Neural progenitor cell (in vitro differentiated cells): ENCODE measurements around the gene SERGEF. TPM values are rescaled to one million over a fixed set of nuclear protein-coding genes. Genes with fewer than 3 reads are reported as not detected.

Experiments
- DNase-seq: peaks from one replicate; pipeline ENCODE4 v3.0.0-alpha.2; 2016; ENCODE audit warnings: low spot score
- H2AFZ ChIP-seq: fragments of 200-600 bp; sonication (generic); replicated peaks from 2 replicates; pipeline ENCODE4 v1.6.1; 2016; ENCODE audit warnings: antibody characterized with exemption
- H3F3A ChIP-seq: fragments of 200-600 bp; sonication (generic); 2 replicates; pipeline ENCODE4 v1.6.1; 2016; ENCODE audit warnings: antibody characterized with exemption, low read depth
- H3K27ac ChIP-seq: fragments of 200-600 bp; sonication (generic); 2 replicates; pipeline ENCODE4 v1.5.1; 2016; ENCODE audit warnings: mild to moderate bottlenecking
- H3K27me3 ChIP-seq: fragments of 200-600 bp; sonication (generic); 2 replicates; pipeline ENCODE4 v1.6.1; 2016; ENCODE audit warnings: mild to moderate bottlenecking, moderate library complexity
- H3K36me3 ChIP-seq: fragments of 200-600 bp; sonication (generic); 2 replicates; pipeline ENCODE4 v1.5.1; 2016
- H3K4me1 ChIP-seq: fragments of 200-600 bp; sonication (generic); 2 replicates; pipeline ENCODE4 v1.6.1; 2016; ENCODE audit warnings: mixed run types
- H3K4me2 ChIP-seq: fragments of 200-600 bp; sonication (generic); 2 replicates; pipeline ENCODE4 v1.6.1; 2016
- H3K4me3 ChIP-seq: fragments of 200-600 bp; sonication (generic); 2 replicates; pipeline ENCODE4 v1.5.1; 2016
- H3K79me2 ChIP-seq: fragments of 200-600 bp; sonication (generic); 2 replicates; pipeline ENCODE4 v1.6.1; 2016; ENCODE audit warnings: low read depth
- H3K9ac ChIP-seq: fragments of 200-600 bp; sonication (generic); 2 replicates; pipeline ENCODE4 v1.6.1; 2016
- H3K9me3 ChIP-seq: fragments of 200-600 bp; sonication (generic); 2 replicates; pipeline ENCODE4 v1.5.1; 2016; ENCODE audit warnings: low read depth
- H4K20me1 ChIP-seq: fragments of 200-600 bp; sonication (generic); 2 replicates; pipeline ENCODE4 v1.6.1; 2016; ENCODE audit warnings: low read depth
- H3K27ac Mint-ChIP-seq: 3 replicates; pipeline ENCODE4 v1.8.0; 2021; ENCODE audit warnings: mixed read lengths
- H3K27me3 Mint-ChIP-seq: 2 replicates; pipeline ENCODE4 v1.8.0; 2022; ENCODE audit warnings: low read depth, mild to moderate bottlenecking, inconsistent platforms, moderate library complexity, mixed read lengths; ENCODE audit not compliant: insufficient read depth
- H3K36me3 Mint-ChIP-seq: 3 replicates; pipeline ENCODE4 v1.8.0; 2021; ENCODE audit warnings: mixed read lengths
- H3K4me1 Mint-ChIP-seq: 3 replicates; pipeline ENCODE4 v1.8.0; 2021; ENCODE audit warnings: mixed read lengths
- H3K4me3 Mint-ChIP-seq: 3 replicates; pipeline ENCODE4 v1.8.0; 2021; ENCODE audit warnings: mild to moderate bottlenecking, moderate library complexity, mixed read lengths
- H3K9me3 Mint-ChIP-seq: 3 replicates; pipeline ENCODE4 v1.8.0; 2020; ENCODE audit warnings: mixed read lengths
- EZH2 ChIP-seq: fragments of 200-600 bp; sonication (generic); IDR thresholded peaks from 2 replicates; pipeline ENCODE4 v1.6.1; 2017; ENCODE audit warnings: antibody characterized with exemption, mild to moderate bottlenecking, moderate library complexity
- EZH2phosphoT487 ChIP-seq: fragments of 200-600 bp; sonication (generic); IDR thresholded peaks from 2 replicates; pipeline ENCODE4 v1.6.1; 2017; ENCODE audit warnings: antibody characterized with exemption
- total RNA-seq: library from RNA; depleted of rRNA; stranded (reverse); fragments of >200 nt; gene quantifications from 2 replicates; pipeline ENCODE4 v1.2.3, GENCODE V29; 2015; ENCODE audit warnings: low replicate concordance
- TF ChIP-seq, protein P1 (sequence below): fragments of 200-600 bp; sonication (generic); IDR thresholded peaks from 2 replicates; pipeline ENCODE4 v1.5.1; 2017; ENCODE audit warnings: antibody characterized with exemption, mild to moderate bottlenecking

The SERGEF gene
- total RNA-seq, 1 donor from 2014 or later, result 35.1 TPM

DNA sequence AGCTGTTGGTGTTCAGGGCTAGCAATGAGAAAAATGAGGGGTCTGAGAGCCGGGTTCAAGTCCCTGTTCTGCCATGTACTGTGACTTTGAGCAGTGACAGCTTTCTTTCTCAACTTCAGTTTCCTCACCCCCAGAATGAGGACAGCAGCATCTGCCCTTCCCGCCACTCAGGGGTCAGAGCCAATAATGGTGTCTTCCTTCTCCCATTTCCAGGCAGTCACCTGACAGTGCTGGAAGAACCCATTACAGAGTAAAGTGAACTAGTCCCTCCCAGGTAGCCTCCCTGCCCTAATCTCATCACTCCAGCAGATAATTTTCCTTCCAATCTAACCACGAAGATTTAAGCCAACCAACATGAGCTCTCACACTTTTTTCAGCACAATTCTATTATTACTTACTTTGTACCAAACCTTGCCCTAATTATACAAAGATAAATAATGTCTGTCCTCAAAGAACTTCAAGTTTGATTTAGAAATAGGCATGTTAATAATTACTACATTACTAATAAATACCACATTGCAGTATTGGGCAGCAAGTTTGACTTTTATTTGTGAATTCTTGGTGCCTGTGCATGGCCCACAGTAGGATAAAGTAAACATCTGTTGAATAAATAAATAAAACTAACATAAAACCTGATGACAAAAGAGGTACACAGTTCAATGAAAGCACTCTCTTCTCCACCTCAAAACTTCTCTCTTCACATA, 61.0 kb downstream of the SERGEF start:
- TF ChIP-seq EZH2 (no peak), EZH2phosphoT487 (no peak)
- TF ChIP-seq, protein P1, sequence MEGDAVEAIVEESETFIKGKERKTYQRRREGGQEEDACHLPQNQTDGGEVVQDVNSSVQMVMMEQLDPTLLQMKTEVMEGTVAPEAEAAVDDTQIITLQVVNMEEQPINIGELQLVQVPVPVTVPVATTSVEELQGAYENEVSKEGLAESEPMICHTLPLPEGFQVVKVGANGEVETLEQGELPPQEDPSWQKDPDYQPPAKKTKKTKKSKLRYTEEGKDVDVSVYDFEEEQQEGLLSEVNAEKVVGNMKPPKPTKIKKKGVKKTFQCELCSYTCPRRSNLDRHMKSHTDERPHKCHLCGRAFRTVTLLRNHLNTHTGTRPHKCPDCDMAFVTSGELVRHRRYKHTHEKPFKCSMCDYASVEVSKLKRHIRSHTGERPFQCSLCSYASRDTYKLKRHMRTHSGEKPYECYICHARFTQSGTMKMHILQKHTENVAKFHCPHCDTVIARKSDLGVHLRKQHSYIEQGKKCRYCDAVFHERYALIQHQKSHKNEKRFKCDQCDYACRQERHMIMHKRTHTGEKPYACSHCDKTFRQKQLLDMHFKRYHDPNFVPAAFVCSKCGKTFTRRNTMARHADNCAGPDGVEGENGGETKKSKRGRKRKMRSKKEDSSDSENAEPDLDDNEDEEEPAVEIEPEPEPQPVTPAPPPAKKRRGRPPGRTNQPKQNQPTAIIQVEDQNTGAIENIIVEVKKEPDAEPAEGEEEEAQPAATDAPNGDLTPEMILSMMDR, result no peak
- no peak for DNase-seq
- H3K4me1 Mint-ChIP-seq, result peaks cover 7% of the 10 kb centered on the region

GRCh38 chr11:17950644-17951043, 62.2 kb downstream of the SERGEF start:
- no peaks in the 10 kb centered on the region for H3K9me3 Mint-ChIP-seq
- H3K4me1 Mint-ChIP-seq, result peaks cover 4% of the 10 kb centered on the region
- no peak overlapping the region for H3K9ac ChIP-seq
- H4K20me1 ChIP-seq, result no peaks in the 10 kb centered on the region
- no peak overlapping the region for H3K4me3 Mint-ChIP-seq
- H3K27me3 Mint-ChIP-seq, result peaks cover 2% of the 10 kb centered on the region
- no peak overlapping the region for H2AFZ ChIP-seq
- H3K27ac Mint-ChIP-seq, result no peak overlapping the region
- H3K4me2 ChIP-seq, result no peak overlapping the region
- no peak for DNase-seq
- no peaks in the 10 kb centered on the region for H3K27me3 ChIP-seq
- no peaks in the 10 kb centered on the region for H3K36me3 ChIP-seq
- H3K9me3 ChIP-seq, result no peaks in the 10 kb centered on the region
- H3K27ac ChIP-seq, result no peak overlapping the region
- peaks cover 13% of the 10 kb centered on the region for H3K36me3 Mint-ChIP-seq
- TF ChIP-seq, protein P1, result no peak
- TF ChIP-seq EZH2phosphoT487, result no peak
- no peak for TF ChIP-seq EZH2
- no peaks in the 10 kb centered on the region for H3K4me1 ChIP-seq
- no peak overlapping the region for H3K4me3 ChIP-seq
- H3K79me2 ChIP-seq, result no peaks in the 10 kb centered on the region
- H3F3A ChIP-seq, result no peaks in the 10 kb centered on the region

More for the DNA sequence above, 61.0 kb downstream of the SERGEF start:
- Mint-ChIP-seq H3K27me3 (peaks cover 2% of the 10 kb centered on the region), H3K4me3 (no peak overlapping the region), H3K27ac (no peak overlapping the region), H3K36me3 (peaks cover 11% of the 10 kb centered on the region), H3K9me3 (no peaks in the 10 kb centered on the region)
- Histone ChIP-seq H3K9ac (no peak overlapping the region), H4K20me1 (no peaks in the 10 kb centered on the region), H3K79me2 (no peaks in the 10 kb centered on the region), H2AFZ (no peak overlapping the region), H3K27ac (no peak overlapping the region), H3K9me3 (no peaks in the 10 kb centered on the region), H3K4me1 (no peaks in the 10 kb centered on the region), H3K36me3 (no peaks in the 10 kb centered on the region), H3K4me2 (no peak overlapping the region), H3K27me3 (no peaks in the 10 kb centered on the region), H3K4me3 (no peak overlapping the region), H3F3A (no peaks in the 10 kb centered on the region)

DNA sequence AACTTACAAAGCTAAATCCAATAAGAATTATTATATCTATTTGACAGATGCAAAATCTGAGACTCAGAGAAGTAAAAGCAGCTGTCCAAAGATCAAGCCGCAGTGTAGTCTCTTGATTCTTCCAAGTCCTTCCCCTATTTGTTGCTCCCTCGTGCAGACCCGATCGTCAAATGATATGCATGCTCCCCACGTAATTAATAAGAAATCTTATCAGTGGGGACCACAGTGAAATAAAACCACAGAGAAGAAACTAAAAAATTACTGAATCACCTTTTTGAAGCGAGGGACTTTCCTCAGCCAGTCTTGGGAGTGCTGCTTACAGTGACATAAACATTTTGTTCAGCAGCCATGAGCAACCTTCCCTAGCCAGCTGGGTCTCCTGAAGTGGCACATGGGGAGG, 64.6 kb downstream of the SERGEF start:
- H3K9me3 Mint-ChIP-seq, result peaks cover 4% of the 10 kb centered on the region
- H3K27me3 Mint-ChIP-seq, result no peaks in the 10 kb centered on the region

More for the DNA sequence above, 64.6 kb downstream of the SERGEF start:
- H2AFZ ChIP-seq, result no peak overlapping the region
- no peak overlapping the region for H3K27ac Mint-ChIP-seq
- no peaks in the 10 kb centered on the region for H3K27me3 ChIP-seq
- TF ChIP-seq EZH2phosphoT487 (no peak), EZH2 (no peak)
- TF ChIP-seq, protein P1, result no peak
- H3K9ac ChIP-seq, result no peak overlapping the region
- no peaks in the 10 kb centered on the region for H4K20me1 ChIP-seq
- no peaks in the 10 kb centered on the region for H3K9me3 ChIP-seq
- peaks cover 5% of the 10 kb centered on the region for H3K36me3 ChIP-seq
- H3K4me3 Mint-ChIP-seq, result no peak overlapping the region
- H3K79me2 ChIP-seq, result no peaks in the 10 kb centered on the region
- no peaks in the 10 kb centered on the region for H3K4me1 ChIP-seq
- H3K27ac ChIP-seq, result no peak overlapping the region
- no peak overlapping the region for H3K4me2 ChIP-seq
- no peak overlapping the region for H3K4me3 ChIP-seq
- no peaks in the 10 kb centered on the region for H3F3A ChIP-seq
- peaks cover 11% of the 10 kb centered on the region for H3K36me3 Mint-ChIP-seq
- H3K4me1 Mint-ChIP-seq, result no peaks in the 10 kb centered on the region
- DNase-seq, result no peak
